ENCODE data around the gene DIS3L2. TPM values are rescaled to one million over a fixed set of nuclear protein-coding genes. Genes with fewer than 3 reads are reported as not detected.
"Not testable (repeated sequence)": the region's sequence is repeated elsewhere in the genome, so short reads cannot be mapped to it uniquely, and the experiment has no call there.

DIS3L2 gene
- total RNA-seq, 1 donor from 2014 or later: 11.8 TPM

DNA sequence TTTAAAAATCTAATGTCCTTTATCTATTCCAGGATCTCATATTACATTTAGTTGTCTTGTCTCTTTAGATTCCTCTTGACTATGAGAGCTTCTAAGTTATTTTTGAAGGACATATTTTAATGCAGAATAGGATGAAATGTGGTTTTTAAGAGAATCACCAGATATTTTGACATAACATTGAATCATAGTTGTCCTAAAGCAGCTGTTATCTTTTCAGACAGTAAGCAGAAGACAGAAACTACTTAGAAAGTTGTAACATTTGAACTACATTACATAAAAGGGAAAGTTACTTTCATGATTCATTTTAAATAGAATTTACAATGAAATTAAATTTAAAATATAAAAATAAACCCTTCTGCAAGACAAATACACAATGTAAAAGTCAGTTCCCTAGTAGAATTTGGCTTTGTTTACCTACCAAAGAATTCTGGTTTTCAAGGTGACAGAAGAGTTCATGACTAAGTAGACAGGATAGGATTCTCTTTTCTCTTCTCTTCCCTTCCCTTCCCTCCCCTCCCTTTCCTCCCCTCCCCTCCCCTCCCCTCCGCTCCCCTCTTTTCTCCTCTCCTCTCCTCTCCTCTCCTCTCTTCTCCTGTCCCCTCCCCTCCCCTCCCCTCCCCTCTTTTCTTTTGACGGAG lies 186.0 kb downstream of the DIS3L2 start:
- Histone ChIP-seq H3K4me3 (ENCODE audit: low read depth, low read length) (no peak overlapping the region), H3K36me3 (ENCODE audit: control insufficient read depth, insufficient read depth, low read length) (no peaks in the 10 kb centered on the region), H3K27me3 (ENCODE audit: control insufficient read depth, insufficient read depth, low read length) (no peaks in the 10 kb centered on the region)
- FAIRE-seq: no peak
- TF ChIP-seq CTCF (IDR thresholded peaks at IDR 0.05; ENCODE audit: insufficient read depth, low read length, severe bottlenecking): no peak
- no peak for DNase-seq (ENCODE audit: low read depth)

- TF ChIP-seq CTCF (IDR thresholded peaks at IDR 0.05; ENCODE audit: insufficient read depth, low read length, severe bottlenecking): no peak
- peaks cover 2% of the 10 kb centered on the region for H3K36me3 ChIP-seq (ENCODE audit: control insufficient read depth, insufficient read depth, low read length)
- no peak for FAIRE-seq
Measured at GRCh38 chr2:232162187-232162586, 200.7 kb downstream of the DIS3L2 start.

GRCh38 chr2:232170396-232170795 lies 208.9 kb downstream of the DIS3L2 start:
- DNase-seq (ENCODE audit: low read depth) (no peak), FAIRE-seq (no peak)
- H3K36me3 ChIP-seq (ENCODE audit: control insufficient read depth, insufficient read depth, low read length): no peaks in the 10 kb centered on the region
- H3K27me3 ChIP-seq (ENCODE audit: control insufficient read depth, insufficient read depth, low read length): no peaks in the 10 kb centered on the region
- TF ChIP-seq CTCF (IDR thresholded peaks at IDR 0.05; ENCODE audit: insufficient read depth, low read length, severe bottlenecking): no peak
- H3K4me3 ChIP-seq (ENCODE audit: low read depth, low read length): no peak overlapping the region

More at GRCh38 chr2:232162187-232162586, 200.7 kb downstream of the DIS3L2 start:
- no peaks in the 10 kb centered on the region for H3K27me3 ChIP-seq (ENCODE audit: control insufficient read depth, insufficient read depth, low read length)
- no peak for DNase-seq (ENCODE audit: low read depth)
- no peak overlapping the region for H3K4me3 ChIP-seq (ENCODE audit: low read depth, low read length)

GRCh38 chr2:232174662-232175061 lies 213.1 kb downstream of the DIS3L2 start:
- no peak overlapping the region for H3K4me3 ChIP-seq (ENCODE audit: low read depth, low read length)
- DNase-seq (ENCODE audit: low read depth): no peak
- no peaks in the 10 kb centered on the region for H3K27me3 ChIP-seq (ENCODE audit: control insufficient read depth, insufficient read depth, low read length)
- no peaks in the 10 kb centered on the region for H3K36me3 ChIP-seq (ENCODE audit: control insufficient read depth, insufficient read depth, low read length)
- FAIRE-seq: no peak
- TF ChIP-seq CTCF (IDR thresholded peaks at IDR 0.05; ENCODE audit: insufficient read depth, low read length, severe bottlenecking): no peak

DNA sequence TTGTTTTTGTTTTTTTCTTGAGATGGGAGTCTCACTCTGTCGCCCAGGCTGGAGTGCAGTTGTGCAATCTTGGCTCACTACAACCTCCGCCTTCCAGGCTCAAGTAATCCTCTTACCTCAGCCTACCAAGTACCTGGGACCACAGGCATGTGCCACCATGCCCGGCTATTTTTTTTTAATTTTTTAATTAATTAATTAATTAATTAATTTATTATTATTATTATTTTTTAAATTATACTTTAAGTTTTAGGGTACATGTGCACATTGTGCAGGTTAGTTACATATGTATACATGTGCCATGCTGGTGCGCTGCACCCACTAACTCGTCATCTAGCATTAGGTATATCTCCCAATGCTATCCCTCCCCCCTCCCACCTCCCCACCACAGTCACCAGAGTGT lies 215.1 kb downstream of the DIS3L2 start:
- not testable (repeated sequence) for H3K27me3 ChIP-seq (ENCODE audit: control insufficient read depth, insufficient read depth, low read length); H3K4me3 ChIP-seq (ENCODE audit: low read depth, low read length); FAIRE-seq; H3K36me3 ChIP-seq (ENCODE audit: control insufficient read depth, insufficient read depth, low read length); DNase-seq (ENCODE audit: low read depth)

GRCh38 chr2:232183279-232183678 lies 221.8 kb downstream of the DIS3L2 start:
- DNase-seq (ENCODE audit: low read depth) (no peak), FAIRE-seq (peak; percentile 36)
- H3K4me3 ChIP-seq (ENCODE audit: low read depth, low read length): no peak overlapping the region
- TF ChIP-seq CTCF (IDR thresholded peaks at IDR 0.05; ENCODE audit: insufficient read depth, low read length, severe bottlenecking): no peak
- H3K36me3 ChIP-seq (ENCODE audit: control insufficient read depth, insufficient read depth, low read length): no peaks in the 10 kb centered on the region
- H3K27me3 ChIP-seq (ENCODE audit: control insufficient read depth, insufficient read depth, low read length): no peaks in the 10 kb centered on the region

All from bronchial epithelial cell (primary cell).